Astrocyte (in vitro differentiated cells and primary cell): ENCODE data around the gene RRBP1.
A peak's percentile ranks its signal among the peaks of the same experiment; 100 is the strongest.

Experiments
- EZH2 ChIP-seq: IDR thresholded peaks from 2 replicates; pipeline ENCODE4 v1.6.1; 2012; ENCODE audit warnings: mild to moderate bottlenecking, low read length, inconsistent platforms; ENCODE audit not compliant: insufficient read depth
- TF ChIP-seq, protein P1 (sequence below): IDR thresholded peaks from 2 replicates; pipeline ENCODE4 v1.5.1; 2011; ENCODE audit warnings: low read depth, mild to moderate bottlenecking, inconsistent platforms, low read length, moderate library complexity; ENCODE audit not compliant: insufficient read depth

DNA sequence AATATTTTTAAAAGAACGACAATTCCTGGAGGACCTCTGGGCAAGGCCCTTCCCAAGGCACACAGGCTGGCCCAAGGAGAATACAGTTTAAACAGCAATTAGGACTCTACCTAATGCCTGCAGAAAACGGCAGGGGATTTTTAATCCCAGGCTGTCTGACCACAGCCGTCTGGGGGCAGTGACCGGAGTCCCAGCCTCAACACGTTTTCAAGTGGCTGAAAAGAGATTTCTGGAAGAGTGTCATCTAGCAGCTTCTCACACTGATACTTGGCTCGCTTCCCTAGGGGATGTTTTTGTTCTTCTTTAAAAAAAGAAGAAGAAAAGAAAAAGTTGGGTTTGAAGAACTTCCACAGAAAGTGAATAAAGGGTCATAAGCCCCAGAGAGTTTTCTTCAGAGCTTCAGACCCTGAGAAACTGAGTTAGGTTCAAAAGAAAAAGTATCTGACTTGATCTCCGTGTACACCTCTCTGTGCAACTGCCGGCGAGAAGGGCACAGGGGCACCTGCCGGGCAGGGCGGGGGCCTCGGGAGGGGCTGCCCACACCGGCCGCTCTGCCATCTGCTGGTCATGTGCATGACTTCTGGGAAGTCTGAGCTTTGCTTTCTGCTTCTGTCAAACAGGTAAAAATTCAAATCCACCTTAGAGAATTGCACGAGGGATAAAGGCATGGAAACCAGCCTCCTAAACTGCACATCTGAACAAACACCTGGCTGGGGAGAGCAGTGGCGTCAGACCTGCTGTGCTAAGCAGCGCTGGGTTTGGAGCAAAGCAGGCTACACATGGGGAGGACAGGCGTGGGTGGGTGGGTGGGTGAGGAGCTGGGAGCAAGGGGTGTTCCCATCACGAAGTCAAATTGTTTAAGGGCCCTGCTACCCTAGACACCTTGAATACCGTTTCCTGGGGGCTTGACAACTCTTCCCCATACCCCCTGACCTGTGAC, 33.0 kb downstream of the RRBP1 start:
- TF ChIP-seq, protein P1, sequence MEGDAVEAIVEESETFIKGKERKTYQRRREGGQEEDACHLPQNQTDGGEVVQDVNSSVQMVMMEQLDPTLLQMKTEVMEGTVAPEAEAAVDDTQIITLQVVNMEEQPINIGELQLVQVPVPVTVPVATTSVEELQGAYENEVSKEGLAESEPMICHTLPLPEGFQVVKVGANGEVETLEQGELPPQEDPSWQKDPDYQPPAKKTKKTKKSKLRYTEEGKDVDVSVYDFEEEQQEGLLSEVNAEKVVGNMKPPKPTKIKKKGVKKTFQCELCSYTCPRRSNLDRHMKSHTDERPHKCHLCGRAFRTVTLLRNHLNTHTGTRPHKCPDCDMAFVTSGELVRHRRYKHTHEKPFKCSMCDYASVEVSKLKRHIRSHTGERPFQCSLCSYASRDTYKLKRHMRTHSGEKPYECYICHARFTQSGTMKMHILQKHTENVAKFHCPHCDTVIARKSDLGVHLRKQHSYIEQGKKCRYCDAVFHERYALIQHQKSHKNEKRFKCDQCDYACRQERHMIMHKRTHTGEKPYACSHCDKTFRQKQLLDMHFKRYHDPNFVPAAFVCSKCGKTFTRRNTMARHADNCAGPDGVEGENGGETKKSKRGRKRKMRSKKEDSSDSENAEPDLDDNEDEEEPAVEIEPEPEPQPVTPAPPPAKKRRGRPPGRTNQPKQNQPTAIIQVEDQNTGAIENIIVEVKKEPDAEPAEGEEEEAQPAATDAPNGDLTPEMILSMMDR = peak; percentile 14
- TF ChIP-seq EZH2 = no peak
